BE2C (cell line): ENCODE measurements around the gene SRP72. TPM values are rescaled to one million over a fixed set of nuclear protein-coding genes. Genes with fewer than 3 reads are reported as not detected.

ENCODE experiments used
- DNase-seq: peaks from one replicate; pipeline ENCODE4 v3.0.0-alpha.2; 2020
- H3K27me3 ChIP-seq: fragments of 250-450 bp; sonication (Bioruptor Pico); 2 replicates; pipeline ENCODE4 v1.5.1; 2020; ENCODE audit warnings: mild to moderate bottlenecking
- H3K36me3 ChIP-seq: fragments of 250-450 bp; sonication (Bioruptor Pico); 2 replicates; pipeline ENCODE4 v1.5.1; 2020; ENCODE audit warnings: mild to moderate bottlenecking
- H3K4me1 ChIP-seq: fragments of 250-450 bp; sonication (Bioruptor Pico); 2 replicates; pipeline ENCODE4 v1.5.1; 2020
- H3K4me3 ChIP-seq: 2 replicates; pipeline ENCODE4 v1.5.1; 2011; ENCODE audit warnings: low read depth, low read length
- H3K9me3 ChIP-seq: fragments of 250-450 bp; sonication (Bioruptor Pico); 2 replicates; pipeline ENCODE4 v1.5.1; 2020
- CTCF ChIP-seq: IDR thresholded peaks from 2 replicates; pipeline ENCODE4 v1.5.1; 2012; ENCODE audit warnings: mild to moderate bottlenecking, low read depth, low read length
- polyA plus RNA-seq: library from polyadenylated mRNA; unstranded; fragments of >200 nt; gene quantifications from one replicate; pipeline ENCODE4 v1.2.1, GENCODE V29; 2012; ENCODE audit warnings: low read depth, missing spikeins; ENCODE audit not compliant: insufficient read length, insufficient read depth

The SRP72 gene
- polyA plus RNA-seq = 107 TPM

- TF ChIP-seq CTCF = no peak
- no peaks in the 10 kb centered on the region for H3K4me1 ChIP-seq
- no peaks in the 10 kb centered on the region for H3K9me3 ChIP-seq
- H3K27me3 ChIP-seq = no peaks in the 10 kb centered on the region
- peak within 1 kb of the TSS; percentile 70 for H3K4me3 ChIP-seq
- peaks cover 33% of the 10 kb centered on the region for H3K36me3 ChIP-seq
- peak; percentile 90 for DNase-seq
Measured at GRCh38 chr4:56467284-56468096, at the start of gene SRP72. Gene SRP72, plus strand, starts transcription at chr4:56467617. Its CDS starts 19 bp downstream, at chr4:56467636.

- no peak for TF ChIP-seq CTCF
- Histone ChIP-seq H3K4me1 (no peaks in the 10 kb centered on the region), H3K4me3 (no peak overlapping the region), H3K9me3 (no peaks in the 10 kb centered on the region), H3K27me3 (no peaks in the 10 kb centered on the region), H3K36me3 (peaks cover 14% of the 10 kb centered on the region)
- no peak for DNase-seq
Measured at GRCh38 chr4:56424176-56424575, 43.2 kb upstream of the SRP72 start.

- peak; percentile 22 for DNase-seq
- H3K36me3 ChIP-seq = peaks cover 14% of the 10 kb centered on the region
- H3K4me3 ChIP-seq = no peak overlapping the region
- no peaks in the 10 kb centered on the region for H3K9me3 ChIP-seq
- no peaks in the 10 kb centered on the region for H3K27me3 ChIP-seq
- peak; percentile 69 for TF ChIP-seq CTCF
- H3K4me1 ChIP-seq = no peaks in the 10 kb centered on the region
Measured at GRCh38 chr4:56424697-56425514, 42.5 kb upstream of the SRP72 start.

- no peak overlapping the region for H3K4me3 ChIP-seq
- TF ChIP-seq CTCF = no peak
- H3K27me3 ChIP-seq = no peaks in the 10 kb centered on the region
- H3K36me3 ChIP-seq = peaks cover 14% of the 10 kb centered on the region
- H3K9me3 ChIP-seq = no peaks in the 10 kb centered on the region
- no peak for DNase-seq
- H3K4me1 ChIP-seq = no peaks in the 10 kb centered on the region
Measured at GRCh38 chr4:56425518-56425917, 41.9 kb upstream of the SRP72 start.

- no peaks in the 10 kb centered on the region for H3K4me1 ChIP-seq
- no peak for TF ChIP-seq CTCF
- H3K9me3 ChIP-seq = no peaks in the 10 kb centered on the region
- no peak overlapping the region for H3K4me3 ChIP-seq
- H3K36me3 ChIP-seq = peaks cover 14% of the 10 kb centered on the region
- no peaks in the 10 kb centered on the region for H3K27me3 ChIP-seq
- no peak for DNase-seq
Measured at GRCh38 chr4:56426273-56426672, 41.1 kb upstream of the SRP72 start.
